SK-N-SH treated with all-trans-retinoic acid at 6 μM for 48 hours (cell line): Measurements from ENCODE around the gene COX4I1.

Experiments used
- ATAC-seq: fragments of 200-7000 bp; cut with Tn5 transposase; 3 replicates; pipeline ENCODE4 v1.9.1; 2020; ENCODE audit warnings: mild to moderate bottlenecking, moderate library complexity
- ARNTL ChIP-seq: fragments of 450-650 bp; formaldehyde crosslinking; IDR thresholded peaks from 2 replicates; pipeline ENCODE4 v1.5.0; 2020; ENCODE audit warnings: low read depth, mild to moderate bottlenecking, moderate library complexity, borderline replicate concordance
- BACH2 ChIP-seq: fragments of 250-450 bp; sonication (Bioruptor Pico); IDR thresholded peaks from 2 replicates; pipeline ENCODE4 v1.9.0; 2021; ENCODE audit warnings: mild to moderate bottlenecking, borderline replicate concordance
- CSDC2 ChIP-seq: fragments of 250-450 bp; sonication (Bioruptor Pico); IDR thresholded peaks from 2 replicates; pipeline ENCODE4 v1.5.0; 2020; ENCODE audit warnings: mild to moderate bottlenecking, moderate library complexity
- ESRRG ChIP-seq: fragments of 250-450 bp; sonication (Bioruptor Pico); IDR thresholded peaks from 2 replicates; pipeline ENCODE4 v1.6.1; 2021; ENCODE audit warnings: mild to moderate bottlenecking
- GLIS3 ChIP-seq: fragments of 250-450 bp; sonication (Bioruptor Pico); IDR thresholded peaks from 2 replicates; pipeline ENCODE4 v1.5.0; 2020; ENCODE audit warnings: mild to moderate bottlenecking, moderate library complexity
- ISL1 ChIP-seq: fragments of 250-450 bp; sonication (Bioruptor Pico); IDR thresholded peaks from 2 replicates; pipeline ENCODE4 v2.1.2; 2022; ENCODE audit warnings: mild to moderate bottlenecking, moderate library complexity
- PPARA ChIP-seq: fragments of 250-450 bp; sonication (Bioruptor Pico); IDR thresholded peaks from 2 replicates; pipeline ENCODE4 v1.5.0; 2020; ENCODE audit warnings: mild to moderate bottlenecking, borderline replicate concordance
- SNAI2 ChIP-seq: fragments of 250-450 bp; sonication (Bioruptor Pico); IDR thresholded peaks from 2 replicates; pipeline ENCODE4 v1.5.0; 2020; ENCODE audit warnings: mild to moderate bottlenecking, moderate library complexity
- TOX ChIP-seq: fragments of 250-450 bp; sonication (Bioruptor Pico); IDR thresholded peaks from 2 replicates; pipeline ENCODE4 v1.8.0; 2021; ENCODE audit warnings: mild to moderate bottlenecking, moderate library complexity, borderline replicate concordance
- ZC3H10 ChIP-seq: fragments of 250-450 bp; sonication (Bioruptor Pico); IDR thresholded peaks from 2 replicates; pipeline ENCODE4 v1.5.1; 2021; ENCODE audit warnings: mild to moderate bottlenecking, moderate library complexity
- ZFP30 ChIP-seq: fragments of 450-650 bp; formaldehyde crosslinking; IDR thresholded peaks from 2 replicates; pipeline ENCODE4 v1.5.0; 2022; ENCODE audit warnings: mild to moderate bottlenecking, moderate library complexity
- ZNF565 ChIP-seq: fragments of 450-650 bp; formaldehyde crosslinking; conservative IDR thresholded peaks from 2 replicates; pipeline ENCODE4 v1.5.0; 2020; ENCODE audit warnings: low read depth, mild to moderate bottlenecking, moderate library complexity
- TF ChIP-seq, protein P1 (sequence below): fragments of 250-450 bp; sonication (Bioruptor Pico); IDR thresholded peaks from 2 replicates; pipeline ENCODE4 v1.8.0; 2020; ENCODE audit warnings: mild to moderate bottlenecking, moderate library complexity, borderline replicate concordance
- TF ChIP-seq, protein P2 (sequence below): fragments of 250-450 bp; sonication (Bioruptor Pico); IDR thresholded peaks from 2 replicates; pipeline ENCODE4 v1.5.1; 2021; ENCODE audit warnings: mild to moderate bottlenecking, moderate library complexity
- TF ChIP-seq, protein P3 (sequence below): fragments of 250-450 bp; sonication (Bioruptor Pico); IDR thresholded peaks from 2 replicates; pipeline ENCODE4 v1.5.0; 2020; ENCODE audit warnings: mild to moderate bottlenecking, moderate library complexity
- TF ChIP-seq, protein P4 (sequence below): fragments of 250-450 bp; sonication (Bioruptor Pico); IDR thresholded peaks from 2 replicates; pipeline ENCODE4 v1.8.0; 2021; ENCODE audit warnings: low read depth, mild to moderate bottlenecking, moderate library complexity, borderline replicate concordance

Gene COX4I1

DNA sequence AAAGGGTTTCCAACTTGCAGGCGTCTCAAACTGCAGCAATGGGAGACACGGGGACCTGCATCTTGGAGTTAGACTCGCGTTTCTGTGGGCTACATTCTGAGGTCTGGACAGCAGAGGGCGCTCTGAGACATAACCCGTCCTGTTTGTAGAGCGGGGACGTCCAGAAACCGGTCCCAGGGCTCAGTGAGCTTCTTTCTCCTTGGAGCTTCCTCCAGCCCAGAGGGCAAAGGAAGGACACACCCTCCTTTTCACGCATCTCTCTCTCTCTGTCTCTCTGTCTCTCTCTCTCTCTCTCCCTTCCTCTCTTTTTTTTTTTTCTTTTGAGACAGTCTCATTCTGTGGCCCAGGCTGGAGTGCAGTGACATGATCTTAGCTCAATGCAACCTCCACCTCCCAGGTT is 19.8 kb downstream of the COX4I1 start:
- peak; percentile 86 for ATAC-seq
- no peak for TF ChIP-seq ZFP30 (CRISPR knock-in tag)
- no peak for TF ChIP-seq TOX (CRISPR knock-in tag)
- TF ChIP-seq, protein P1, sequence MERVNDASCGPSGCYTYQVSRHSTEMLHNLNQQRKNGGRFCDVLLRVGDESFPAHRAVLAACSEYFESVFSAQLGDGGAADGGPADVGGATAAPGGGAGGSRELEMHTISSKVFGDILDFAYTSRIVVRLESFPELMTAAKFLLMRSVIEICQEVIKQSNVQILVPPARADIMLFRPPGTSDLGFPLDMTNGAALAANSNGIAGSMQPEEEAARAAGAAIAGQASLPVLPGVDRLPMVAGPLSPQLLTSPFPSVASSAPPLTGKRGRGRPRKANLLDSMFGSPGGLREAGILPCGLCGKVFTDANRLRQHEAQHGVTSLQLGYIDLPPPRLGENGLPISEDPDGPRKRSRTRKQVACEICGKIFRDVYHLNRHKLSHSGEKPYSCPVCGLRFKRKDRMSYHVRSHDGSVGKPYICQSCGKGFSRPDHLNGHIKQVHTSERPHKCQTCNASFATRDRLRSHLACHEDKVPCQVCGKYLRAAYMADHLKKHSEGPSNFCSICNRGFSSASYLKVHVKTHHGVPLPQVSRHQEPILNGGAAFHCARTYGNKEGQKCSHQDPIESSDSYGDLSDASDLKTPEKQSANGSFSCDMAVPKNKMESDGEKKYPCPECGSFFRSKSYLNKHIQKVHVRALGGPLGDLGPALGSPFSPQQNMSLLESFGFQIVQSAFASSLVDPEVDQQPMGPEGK (CRISPR knock-in tag) = no peak
- no peak for TF ChIP-seq ZC3H10
- no peak for TF ChIP-seq ARNTL (CRISPR knock-in tag)
- TF ChIP-seq, protein P2, sequence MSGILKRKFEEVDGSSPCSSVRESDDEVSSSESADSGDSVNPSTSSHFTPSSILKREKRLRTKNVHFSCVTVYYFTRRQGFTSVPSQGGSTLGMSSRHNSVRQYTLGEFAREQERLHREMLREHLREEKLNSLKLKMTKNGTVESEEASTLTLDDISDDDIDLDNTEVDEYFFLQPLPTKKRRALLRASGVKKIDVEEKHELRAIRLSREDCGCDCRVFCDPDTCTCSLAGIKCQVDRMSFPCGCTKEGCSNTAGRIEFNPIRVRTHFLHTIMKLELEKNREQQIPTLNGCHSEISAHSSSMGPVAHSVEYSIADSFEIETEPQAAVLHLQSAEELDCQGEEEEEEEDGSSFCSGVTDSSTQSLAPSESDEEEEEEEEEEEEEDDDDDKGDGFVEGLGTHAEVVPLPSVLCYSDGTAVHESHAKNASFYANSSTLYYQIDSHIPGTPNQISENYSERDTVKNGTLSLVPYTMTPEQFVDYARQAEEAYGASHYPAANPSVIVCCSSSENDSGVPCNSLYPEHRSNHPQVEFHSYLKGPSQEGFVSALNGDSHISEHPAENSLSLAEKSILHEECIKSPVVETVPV (CRISPR knock-in tag) = no peak
- no peak for TF ChIP-seq GLIS3 (CRISPR knock-in tag)

DNA sequence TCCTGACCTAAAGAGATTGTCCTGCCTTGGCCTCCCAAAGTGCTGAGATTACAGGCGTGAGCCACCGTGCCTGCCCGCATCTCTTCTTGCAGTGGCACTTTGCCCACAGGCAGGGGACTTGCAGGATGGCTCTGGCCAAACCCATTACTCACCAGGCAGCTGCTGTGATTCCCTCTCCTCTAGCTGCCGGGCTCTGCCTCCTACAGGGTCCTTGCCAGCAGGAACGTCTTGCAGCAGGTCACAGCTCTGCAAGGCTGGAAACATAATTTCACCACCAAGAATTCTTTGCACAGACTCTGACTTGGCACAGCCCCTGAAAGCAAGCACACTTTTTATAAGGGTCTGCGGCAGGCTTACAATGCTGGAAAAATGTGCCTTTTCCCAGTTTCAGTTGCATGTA is 20.3 kb downstream of the COX4I1 start:
- peak; percentile 11; the same call in 2 of the 3 replicates for ATAC-seq
- no peak for TF ChIP-seq BACH2 (CRISPR knock-in tag)
- TF ChIP-seq, protein P3, sequence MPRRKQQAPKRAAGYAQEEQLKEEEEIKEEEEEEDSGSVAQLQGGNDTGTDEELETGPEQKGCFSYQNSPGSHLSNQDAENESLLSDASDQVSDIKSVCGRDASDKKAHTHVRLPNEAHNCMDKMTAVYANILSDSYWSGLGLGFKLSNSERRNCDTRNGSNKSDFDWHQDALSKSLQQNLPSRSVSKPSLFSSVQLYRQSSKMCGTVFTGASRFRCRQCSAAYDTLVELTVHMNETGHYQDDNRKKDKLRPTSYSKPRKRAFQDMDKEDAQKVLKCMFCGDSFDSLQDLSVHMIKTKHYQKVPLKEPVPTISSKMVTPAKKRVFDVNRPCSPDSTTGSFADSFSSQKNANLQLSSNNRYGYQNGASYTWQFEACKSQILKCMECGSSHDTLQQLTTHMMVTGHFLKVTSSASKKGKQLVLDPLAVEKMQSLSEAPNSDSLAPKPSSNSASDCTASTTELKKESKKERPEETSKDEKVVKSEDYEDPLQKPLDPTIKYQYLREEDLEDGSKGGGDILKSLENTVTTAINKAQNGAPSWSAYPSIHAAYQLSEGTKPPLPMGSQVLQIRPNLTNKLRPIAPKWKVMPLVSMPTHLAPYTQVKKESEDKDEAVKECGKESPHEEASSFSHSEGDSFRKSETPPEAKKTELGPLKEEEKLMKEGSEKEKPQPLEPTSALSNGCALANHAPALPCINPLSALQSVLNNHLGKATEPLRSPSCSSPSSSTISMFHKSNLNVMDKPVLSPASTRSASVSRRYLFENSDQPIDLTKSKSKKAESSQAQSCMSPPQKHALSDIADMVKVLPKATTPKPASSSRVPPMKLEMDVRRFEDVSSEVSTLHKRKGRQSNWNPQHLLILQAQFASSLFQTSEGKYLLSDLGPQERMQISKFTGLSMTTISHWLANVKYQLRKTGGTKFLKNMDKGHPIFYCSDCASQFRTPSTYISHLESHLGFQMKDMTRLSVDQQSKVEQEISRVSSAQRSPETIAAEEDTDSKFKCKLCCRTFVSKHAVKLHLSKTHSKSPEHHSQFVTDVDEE (CRISPR knock-in tag) = no peak
- TF ChIP-seq CSDC2 (CRISPR knock-in tag) = no peak
- TF ChIP-seq, protein P1 (CRISPR knock-in tag) = no peak
- no peak for TF ChIP-seq GLIS3 (CRISPR knock-in tag)
- TF ChIP-seq ESRRG (CRISPR knock-in tag) = no peak
- TF ChIP-seq ZNF565 (CRISPR knock-in tag) = no peak
- TF ChIP-seq PPARA = no peak
- no peak for TF ChIP-seq SNAI2 (CRISPR knock-in tag)
- TF ChIP-seq ARNTL (CRISPR knock-in tag) = no peak
- no peak for TF ChIP-seq ZFP30 (CRISPR knock-in tag)

DNA sequence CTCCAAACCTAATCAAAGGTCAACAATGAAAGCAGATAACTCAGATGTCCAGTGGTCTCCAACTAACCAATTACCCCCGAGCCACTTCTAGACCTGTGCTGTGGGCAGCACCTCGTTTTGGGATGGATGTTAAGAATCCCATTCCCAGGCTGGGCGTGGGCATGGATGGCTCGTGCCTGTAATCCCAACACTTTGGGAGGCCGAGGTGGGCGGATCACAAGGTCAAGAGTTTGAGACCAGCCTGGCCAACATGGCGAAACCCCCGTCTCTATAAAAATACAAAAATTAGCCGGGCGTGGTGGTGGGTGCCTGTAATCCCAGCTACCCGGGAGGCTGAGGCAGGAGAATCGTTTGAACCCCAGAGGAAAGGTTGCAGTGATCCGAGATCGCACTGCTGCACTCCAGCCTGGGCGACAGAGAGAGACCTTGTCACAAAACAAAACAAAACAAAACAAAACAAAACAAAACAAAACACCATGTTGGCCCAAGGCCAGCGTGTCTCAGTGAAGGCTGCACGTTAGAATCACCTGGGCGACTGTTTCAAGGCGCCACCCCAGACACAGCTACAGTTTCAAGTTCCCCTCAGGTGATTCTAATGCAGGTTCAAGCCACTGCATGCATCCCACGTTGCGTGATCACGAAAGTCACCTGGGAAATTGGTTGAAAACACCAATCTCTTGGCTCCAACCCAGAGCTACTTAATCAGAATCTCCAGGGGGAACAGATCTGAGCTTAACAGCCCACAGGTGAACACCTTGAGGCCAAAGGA is 21.3 kb downstream of the COX4I1 start:
- TF ChIP-seq GLIS3 (CRISPR knock-in tag) (no peak), ZFP30 (CRISPR knock-in tag) (no peak), ZC3H10 (no peak)
- no peak for ATAC-seq

DNA sequence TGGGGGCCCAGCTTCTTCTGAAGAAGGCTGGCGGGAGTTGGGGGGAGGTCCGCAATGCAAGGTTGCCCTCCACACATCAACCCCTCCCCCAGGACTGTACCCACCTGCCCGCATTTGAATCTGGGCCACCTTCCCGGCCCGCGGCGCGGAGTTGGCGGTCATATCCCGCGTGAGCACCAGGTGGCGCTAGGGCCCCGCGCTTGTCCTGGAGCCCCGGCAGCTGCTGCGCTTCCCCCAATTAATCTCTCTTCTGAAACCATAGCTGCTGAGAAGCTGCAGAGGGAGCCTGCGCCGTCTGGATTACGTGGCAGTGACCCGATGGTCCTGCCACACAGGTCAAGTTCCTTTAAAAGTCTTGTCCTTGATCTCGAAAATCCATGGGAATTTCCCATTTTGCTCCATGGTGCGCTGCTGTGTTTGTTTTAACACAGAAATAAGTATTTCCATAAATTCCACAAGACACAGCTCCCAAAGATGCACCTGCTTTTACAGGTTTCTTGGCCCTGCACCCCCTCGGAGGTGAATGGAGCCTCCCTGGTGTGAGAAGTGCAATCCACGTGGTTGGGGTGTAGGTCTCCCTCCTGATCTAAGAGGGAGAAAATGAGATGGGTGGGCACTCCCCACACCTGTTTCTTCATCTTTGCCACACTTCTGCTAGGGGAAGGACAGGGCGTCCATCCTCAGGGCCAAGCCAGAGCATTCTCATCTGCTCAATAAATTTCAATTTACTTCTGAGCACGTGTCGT is 22.1 kb downstream of the COX4I1 start:
- peak; percentile 88 for ATAC-seq
- TF ChIP-seq ISL1 (CRISPR knock-in tag) (no peak), GLIS3 (CRISPR knock-in tag) (no peak)
- TF ChIP-seq, protein P3 (CRISPR knock-in tag) = no peak
- TF ChIP-seq, protein P4, sequence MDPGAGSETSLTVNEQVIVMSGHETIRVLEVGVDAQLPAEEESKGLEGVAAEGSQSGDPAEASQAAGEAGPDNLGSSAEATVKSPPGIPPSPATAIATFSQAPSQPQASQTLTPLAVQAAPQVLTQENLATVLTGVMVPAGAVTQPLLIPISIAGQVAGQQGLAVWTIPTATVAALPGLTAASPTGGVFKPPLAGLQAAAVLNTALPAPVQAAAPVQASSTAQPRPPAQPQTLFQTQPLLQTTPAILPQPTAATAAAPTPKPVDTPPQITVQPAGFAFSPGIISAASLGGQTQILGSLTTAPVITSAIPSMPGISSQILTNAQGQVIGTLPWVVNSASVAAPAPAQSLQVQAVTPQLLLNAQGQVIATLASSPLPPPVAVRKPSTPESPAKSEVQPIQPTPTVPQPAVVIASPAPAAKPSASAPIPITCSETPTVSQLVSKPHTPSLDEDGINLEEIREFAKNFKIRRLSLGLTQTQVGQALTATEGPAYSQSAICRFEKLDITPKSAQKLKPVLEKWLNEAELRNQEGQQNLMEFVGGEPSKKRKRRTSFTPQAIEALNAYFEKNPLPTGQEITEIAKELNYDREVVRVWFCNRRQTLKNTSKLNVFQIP (CRISPR knock-in tag) = no peak
- TF ChIP-seq, protein P1 (CRISPR knock-in tag) = no peak
